ENCODE results near the gene C16orf95. TPM values are rescaled to one million over a fixed set of nuclear protein-coding genes. Genes with fewer than 3 reads are reported as not detected.
"Not testable (repeated sequence)": the region's sequence is repeated elsewhere in the genome, so short reads cannot be mapped to it uniquely, and the experiment has no call there.

The C16orf95 gene
- total RNA-seq, 1 donor from 2014 or later = 3.5 TPM

GRCh38 chr16:87347932-87348615 is 30.9 kb upstream of the C16orf95 start:
- DNase-seq (ENCODE audit: extremely low read depth, low read depth, low spot score) = no peak

DNA sequence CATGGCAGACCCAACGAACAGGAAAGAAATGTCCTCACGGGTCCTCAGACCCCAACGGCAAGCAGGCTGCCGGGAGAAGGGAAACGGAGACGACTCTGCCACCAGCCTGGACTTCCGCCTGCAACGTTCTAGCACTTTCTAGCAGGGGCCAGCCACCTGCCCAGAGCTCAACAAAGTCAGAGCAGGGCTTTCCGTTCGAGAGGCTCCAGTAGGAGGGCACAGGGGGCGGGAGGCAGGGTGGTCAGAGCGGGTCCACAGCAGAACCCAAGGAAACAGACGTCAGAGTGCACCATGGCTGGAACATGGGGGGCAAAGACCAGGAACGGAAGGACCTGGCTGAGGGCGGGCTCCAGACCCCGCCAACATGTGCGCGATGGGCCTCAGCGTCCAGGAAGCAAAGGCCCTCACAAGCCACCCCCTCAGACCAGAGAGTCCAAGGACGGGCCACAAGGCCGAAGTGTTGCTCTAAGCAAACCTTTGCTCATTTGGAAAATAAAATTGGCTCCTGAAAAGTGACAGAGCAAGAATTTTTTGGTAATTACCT is 29.4 kb upstream of the C16orf95 start:
- DNase-seq (ENCODE audit: extremely low read depth, low read depth, low spot score) = no peak

GRCh38 chr16:87345726-87346424 is 28.7 kb upstream of the C16orf95 start:
- DNase-seq (ENCODE audit: extremely low read depth, low read depth, low spot score) = no peak

GRCh38 chr16:87344931-87345631 is 27.9 kb upstream of the C16orf95 start:
- DNase-seq (ENCODE audit: extremely low read depth, low read depth, low spot score) = no peak

- no peak for DNase-seq (ENCODE audit: extremely low read depth, low read depth, low spot score)
These were observed 27.2 kb upstream of the C16orf95 start for GRCh38 chr16:87344165-87344930.

DNA sequence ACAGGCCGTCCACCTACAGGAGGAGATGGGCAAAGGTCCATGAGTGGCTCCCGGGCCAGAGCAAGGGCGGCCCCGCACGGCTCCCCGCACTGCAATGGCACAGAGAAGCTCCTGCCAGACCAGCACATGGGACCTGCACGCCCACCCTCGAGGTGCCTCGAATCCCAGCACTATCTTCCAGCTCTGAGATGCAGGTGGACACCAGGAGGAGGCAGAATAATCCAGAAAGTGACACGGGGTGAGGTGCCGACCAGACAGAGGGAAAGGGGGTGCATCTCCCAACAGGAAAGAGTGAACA is 26.5 kb upstream of the C16orf95 start:
- DNase-seq (ENCODE audit: extremely low read depth, low read depth, low spot score) = no peak

GRCh38 chr16:87342978-87343752 is 26.0 kb upstream of the C16orf95 start:
- DNase-seq (ENCODE audit: extremely low read depth, low read depth, low spot score) = no peak

GRCh38 chr16:87342504-87342903 is 25.3 kb upstream of the C16orf95 start:
- DNase-seq (ENCODE audit: extremely low read depth, low read depth, low spot score) = no peak

DNA sequence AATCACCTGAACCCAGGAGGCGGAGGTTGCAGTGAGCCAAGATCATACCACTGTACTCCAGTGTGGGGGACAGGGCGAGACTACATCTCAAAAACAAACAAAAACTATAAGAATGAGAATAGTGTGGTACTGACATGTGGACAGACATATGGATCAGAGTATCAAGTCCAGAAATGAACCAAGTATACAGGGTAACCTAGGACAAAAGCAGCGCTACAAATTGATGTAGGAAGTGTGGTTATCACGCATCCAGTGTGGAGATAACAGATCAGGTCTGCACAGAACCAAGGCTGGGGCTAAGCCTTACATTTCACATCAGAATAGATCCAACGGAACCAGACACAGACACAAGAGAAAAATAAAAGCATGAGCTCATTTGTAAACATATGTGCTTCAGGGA is 23.0 kb upstream of the C16orf95 start:
- DNase-seq (ENCODE audit: extremely low read depth, low read depth, low spot score) = no peak

GRCh38 chr16:87339724-87340105 is 22.5 kb upstream of the C16orf95 start:
- DNase-seq (ENCODE audit: extremely low read depth, low read depth, low spot score) = not testable (repeated sequence)

DNA sequence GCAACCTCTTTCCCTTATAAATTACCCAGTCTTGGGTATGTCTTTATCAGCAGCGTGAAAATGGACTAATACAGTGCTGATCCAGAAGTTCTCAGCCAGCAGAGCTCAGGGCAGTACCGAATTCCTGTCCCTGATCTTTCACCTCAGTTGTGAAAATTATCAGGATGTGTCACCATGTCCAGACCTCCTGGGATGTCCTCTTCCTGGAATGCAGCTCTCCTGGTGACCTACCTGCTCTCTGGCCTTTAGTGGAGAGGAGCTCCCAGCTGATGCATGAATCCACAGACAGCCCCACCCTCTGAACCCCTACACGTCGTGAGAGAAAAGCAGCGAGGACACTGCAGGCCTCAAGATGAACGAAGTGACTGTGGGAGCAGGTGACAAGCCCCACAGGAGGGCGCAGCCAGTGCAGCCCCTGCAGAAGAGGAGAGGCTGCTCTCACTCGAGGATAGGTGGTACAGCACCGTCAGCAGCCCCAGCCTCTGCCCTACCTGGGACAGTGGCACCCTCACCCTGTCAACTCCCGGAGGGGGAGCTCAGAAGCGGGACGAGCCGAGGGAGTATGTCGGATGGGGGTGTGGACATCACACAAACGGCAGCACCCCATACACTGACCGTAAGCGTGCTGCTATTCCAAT is 22.0 kb upstream of the C16orf95 start:
- no peak for DNase-seq (ENCODE audit: extremely low read depth, low read depth, low spot score)

GRCh38 chr16:87338155-87338765 is 21.1 kb upstream of the C16orf95 start:
- DNase-seq (ENCODE audit: extremely low read depth, low read depth, low spot score) = no peak

DNA sequence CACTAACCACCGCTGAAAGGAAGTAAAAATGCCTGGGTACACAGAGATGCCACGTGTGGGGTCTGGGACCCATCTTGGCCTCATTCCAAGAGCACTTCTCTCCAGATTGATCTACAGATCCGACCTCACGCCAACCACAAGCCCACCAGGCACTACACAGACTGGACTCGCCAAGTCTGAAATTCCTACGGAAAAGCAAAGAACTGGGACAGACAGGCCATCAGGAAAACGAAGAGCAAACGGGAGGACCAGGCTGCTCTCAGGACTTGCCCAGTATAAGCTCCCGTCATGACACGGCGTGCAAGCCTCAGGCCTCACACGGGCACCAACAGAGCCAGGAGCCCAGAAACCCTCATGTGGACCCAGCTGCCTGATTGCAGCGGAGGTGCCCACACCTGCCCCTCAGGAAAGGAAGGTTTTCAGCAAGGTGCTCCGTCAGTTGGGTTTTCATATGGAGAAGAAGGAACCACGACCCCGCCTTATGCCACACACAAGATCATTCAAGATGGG is 20.1 kb upstream of the C16orf95 start:
- no peak for DNase-seq (ENCODE audit: extremely low read depth, low read depth, low spot score)

- no peak for DNase-seq (ENCODE audit: extremely low read depth, low read depth, low spot score)
These were observed 19.4 kb upstream of the C16orf95 start for GRCh38 chr16:87336434-87337240.

GRCh38 chr16:87335625-87336433 is 18.6 kb upstream of the C16orf95 start:
- no peak for DNase-seq (ENCODE audit: extremely low read depth, low read depth, low spot score)

DNA sequence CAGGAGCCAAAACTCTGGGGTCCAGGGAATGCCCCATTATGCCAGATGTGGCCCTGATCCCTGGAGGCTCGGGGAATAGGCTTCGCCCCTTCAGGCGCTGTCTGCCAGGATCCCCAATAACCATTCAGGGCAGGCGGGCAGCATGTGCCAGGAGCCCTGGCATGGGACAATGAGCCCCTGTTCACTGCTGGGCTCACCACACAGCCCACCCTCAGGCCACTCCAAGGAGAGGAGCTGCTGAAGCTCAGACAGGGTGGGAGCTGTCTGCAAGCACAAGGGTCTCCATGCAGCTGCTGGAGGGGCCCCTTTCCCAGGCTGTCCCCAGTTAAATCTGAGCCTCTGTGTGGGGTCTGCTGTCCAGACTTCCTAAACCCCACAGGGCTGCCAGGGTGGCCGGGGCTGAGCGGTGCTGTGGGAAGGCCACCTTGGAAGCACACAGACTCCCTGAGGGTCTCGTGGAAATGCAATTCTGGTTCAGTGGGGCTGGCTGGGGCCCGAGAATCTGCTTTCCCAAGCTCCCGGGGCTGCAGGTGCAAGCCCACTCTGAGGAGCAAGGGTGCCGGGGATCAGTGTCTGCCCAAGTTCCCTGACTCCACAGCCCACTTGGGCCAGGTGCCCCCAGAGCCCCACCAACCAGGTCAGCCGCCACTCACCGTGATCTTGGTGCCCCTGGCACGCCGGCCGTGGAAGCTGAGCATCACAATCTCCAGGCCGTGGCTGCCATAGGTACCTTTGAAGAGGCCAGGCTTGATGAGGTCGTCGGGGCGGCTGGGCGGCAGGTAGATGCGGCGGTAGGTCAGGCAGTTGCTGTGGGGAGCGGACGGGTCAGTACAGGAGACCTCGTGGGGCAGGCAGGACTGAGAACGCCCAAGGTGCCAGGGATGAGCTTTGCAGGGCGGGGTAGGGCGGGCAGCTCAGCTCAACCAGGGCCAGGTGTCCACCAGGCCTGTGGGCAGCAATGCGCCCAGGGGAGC is 17.7 kb upstream of the C16orf95 start:
- DNase-seq (ENCODE audit: extremely low read depth, low read depth, low spot score) = no peak

Measured in glomerular endothelial cell (primary cell).